T-helper 2 cell treated with Interferon-gamma antibody and Interleukin-4, amounts not matched to agents 5 μg/mL and 100 μg/mL, for 36 hours (primary cell): Measurements from ENCODE around the gene PPBP.

Source experiments
- DNase-seq: peaks from one replicate; pipeline ENCODE4 v3.0.0; 2021; ENCODE audit warnings: low spot score
- H3K27ac Mint-ChIP-seq: one replicate; pipeline ENCODE4 v1.8.0; 2021; ENCODE audit warnings: mild to moderate bottlenecking, mixed read lengths
- H3K27me3 Mint-ChIP-seq: one replicate; pipeline ENCODE4 v1.8.0; 2021; ENCODE audit warnings: low read depth, mixed read lengths
- H3K36me3 Mint-ChIP-seq: one replicate; pipeline ENCODE4 v1.8.0; 2021; ENCODE audit warnings: low read depth, mixed read lengths
- H3K4me1 Mint-ChIP-seq: one replicate; pipeline ENCODE4 v1.8.0; 2021; ENCODE audit warnings: low read depth, mixed read lengths
- H3K4me3 Mint-ChIP-seq: one replicate; pipeline ENCODE4 v1.8.0; 2022; ENCODE audit warnings: mild to moderate bottlenecking, moderate library complexity, mixed read lengths
- H3K9me3 Mint-ChIP-seq: one replicate; pipeline ENCODE4 v1.8.0; 2021; ENCODE audit warnings: mixed read lengths

The PPBP gene

GRCh38 chr4:73988061-73988460, at the start of gene PPBP:
Gene PPBP (minus strand): TSS chr4:73988190. CDS start chr4:73988103, 87 bp downstream.
- DNase-seq, result no peak
- Mint-ChIP-seq H3K27ac (no peak within 1 kb of the TSS), H3K27me3 (no peaks in the 10 kb centered on the region), H3K36me3 (no peaks in the 10 kb centered on the region), H3K4me1 (no peaks in the 10 kb centered on the region), H3K9me3 (no peaks in the 10 kb centered on the region), H3K4me3 (no peak within 1 kb of the TSS)

- Mint-ChIP-seq H3K27ac (no peak overlapping the region), H3K27me3 (peaks cover 51% of the 10 kb centered on the region), H3K4me1 (peaks cover 4% of the 10 kb centered on the region), H3K4me3 (peak overlapping the region; percentile 81), H3K36me3 (no peaks in the 10 kb centered on the region), H3K9me3 (no peaks in the 10 kb centered on the region)
- DNase-seq, result no peak
Measured at GRCh38 chr4:74037076-74037955, 49.3 kb upstream of the PPBP start.

- Mint-ChIP-seq H3K36me3 (no peaks in the 10 kb centered on the region), H3K27ac (no peak overlapping the region), H3K4me1 (peaks cover 2% of the 10 kb centered on the region), H3K4me3 (no peak overlapping the region), H3K27me3 (peaks cover 24% of the 10 kb centered on the region), H3K9me3 (no peaks in the 10 kb centered on the region)
- DNase-seq, result no peak
Measured at GRCh38 chr4:74033739-74034138, 45.7 kb upstream of the PPBP start.

GRCh38 chr4:74032064-74032463, 44.1 kb upstream of the PPBP start:
- H3K36me3 Mint-ChIP-seq, result no peaks in the 10 kb centered on the region
- H3K9me3 Mint-ChIP-seq, result peaks cover 5% of the 10 kb centered on the region
- no peaks in the 10 kb centered on the region for H3K4me1 Mint-ChIP-seq
- no peak overlapping the region for H3K27ac Mint-ChIP-seq
- H3K4me3 Mint-ChIP-seq, result no peak overlapping the region
- DNase-seq, result no peak
- peaks cover 15% of the 10 kb centered on the region for H3K27me3 Mint-ChIP-seq

GRCh38 chr4:74031576-74031975, 43.6 kb upstream of the PPBP start:
- Mint-ChIP-seq H3K36me3 (no peaks in the 10 kb centered on the region), H3K27ac (no peak overlapping the region), H3K27me3 (peaks cover 11% of the 10 kb centered on the region), H3K4me3 (no peak overlapping the region), H3K4me1 (no peaks in the 10 kb centered on the region), H3K9me3 (peaks cover 5% of the 10 kb centered on the region)
- no peak for DNase-seq

GRCh38 chr4:74030285-74030684, 42.3 kb upstream of the PPBP start:
- Mint-ChIP-seq H3K4me1 (no peaks in the 10 kb centered on the region), H3K27me3 (peaks cover 3% of the 10 kb centered on the region), H3K27ac (no peak overlapping the region), H3K9me3 (peaks cover 8% of the 10 kb centered on the region), H3K4me3 (no peak overlapping the region), H3K36me3 (no peaks in the 10 kb centered on the region)
- DNase-seq, result no peak

- no peaks in the 10 kb centered on the region for H3K4me1 Mint-ChIP-seq
- peaks cover 3% of the 10 kb centered on the region for H3K27me3 Mint-ChIP-seq
- H3K9me3 Mint-ChIP-seq, result peaks cover 8% of the 10 kb centered on the region
- H3K4me3 Mint-ChIP-seq, result no peak overlapping the region
- no peak for DNase-seq
- H3K27ac Mint-ChIP-seq, result no peak overlapping the region
- H3K36me3 Mint-ChIP-seq, result no peaks in the 10 kb centered on the region
Measured at GRCh38 chr4:74028504-74028903, 40.5 kb upstream of the PPBP start.

- DNase-seq, result no peak
- Mint-ChIP-seq H3K9me3 (peaks cover 8% of the 10 kb centered on the region), H3K27me3 (peaks cover 3% of the 10 kb centered on the region), H3K36me3 (no peaks in the 10 kb centered on the region), H3K27ac (no peak overlapping the region), H3K4me3 (no peak overlapping the region), H3K4me1 (peaks cover 2% of the 10 kb centered on the region)
Measured at GRCh38 chr4:74023709-74024108, 35.7 kb upstream of the PPBP start.

GRCh38 chr4:74021601-74022000, 33.6 kb upstream of the PPBP start:
- Mint-ChIP-seq H3K4me3 (no peak overlapping the region), H3K4me1 (peaks cover 6% of the 10 kb centered on the region), H3K27me3 (no peaks in the 10 kb centered on the region), H3K9me3 (peaks cover 4% of the 10 kb centered on the region), H3K36me3 (no peaks in the 10 kb centered on the region), H3K27ac (no peak overlapping the region)
- DNase-seq, result no peak

GRCh38 chr4:74018771-74019170, 30.8 kb upstream of the PPBP start:
- Mint-ChIP-seq H3K4me3 (no peak overlapping the region), H3K36me3 (no peaks in the 10 kb centered on the region), H3K27me3 (no peaks in the 10 kb centered on the region), H3K9me3 (no peaks in the 10 kb centered on the region), H3K27ac (no peak overlapping the region), H3K4me1 (peaks cover 18% of the 10 kb centered on the region)
- DNase-seq, result no peak

GRCh38 chr4:74018116-74018515, 30.1 kb upstream of the PPBP start:
- no peaks in the 10 kb centered on the region for H3K9me3 Mint-ChIP-seq
- H3K4me1 Mint-ChIP-seq, result peaks cover 18% of the 10 kb centered on the region
- H3K36me3 Mint-ChIP-seq, result no peaks in the 10 kb centered on the region
- no peaks in the 10 kb centered on the region for H3K27me3 Mint-ChIP-seq
- no peak for DNase-seq
- no peak overlapping the region for H3K27ac Mint-ChIP-seq
- H3K4me3 Mint-ChIP-seq, result no peak overlapping the region

- Mint-ChIP-seq H3K36me3 (no peaks in the 10 kb centered on the region), H3K4me3 (peak overlapping the region; percentile 16), H3K27me3 (no peaks in the 10 kb centered on the region), H3K4me1 (peaks cover 18% of the 10 kb centered on the region), H3K27ac (peak overlapping the region; percentile 21), H3K9me3 (no peaks in the 10 kb centered on the region)
- DNase-seq, result no peak
Measured at GRCh38 chr4:74016068-74016467, 28.1 kb upstream of the PPBP start.

GRCh38 chr4:74015126-74015780, 27.3 kb upstream of the PPBP start:
- H3K4me3 Mint-ChIP-seq, result no peak overlapping the region
- H3K9me3 Mint-ChIP-seq, result no peaks in the 10 kb centered on the region
- no peak for DNase-seq
- H3K27ac Mint-ChIP-seq, result peak overlapping the region; percentile 1
- no peaks in the 10 kb centered on the region for H3K27me3 Mint-ChIP-seq
- no peaks in the 10 kb centered on the region for H3K36me3 Mint-ChIP-seq
- H3K4me1 Mint-ChIP-seq, result peaks cover 18% of the 10 kb centered on the region

GRCh38 chr4:74014332-74014731, 26.3 kb upstream of the PPBP start:
- Mint-ChIP-seq H3K9me3 (no peaks in the 10 kb centered on the region), H3K27ac (no peak overlapping the region), H3K4me1 (peaks cover 18% of the 10 kb centered on the region), H3K36me3 (no peaks in the 10 kb centered on the region), H3K4me3 (no peak overlapping the region), H3K27me3 (no peaks in the 10 kb centered on the region)
- DNase-seq, result no peak
